ENCODE measurements around the gene HGFAC.

HGFAC gene

DNA sequence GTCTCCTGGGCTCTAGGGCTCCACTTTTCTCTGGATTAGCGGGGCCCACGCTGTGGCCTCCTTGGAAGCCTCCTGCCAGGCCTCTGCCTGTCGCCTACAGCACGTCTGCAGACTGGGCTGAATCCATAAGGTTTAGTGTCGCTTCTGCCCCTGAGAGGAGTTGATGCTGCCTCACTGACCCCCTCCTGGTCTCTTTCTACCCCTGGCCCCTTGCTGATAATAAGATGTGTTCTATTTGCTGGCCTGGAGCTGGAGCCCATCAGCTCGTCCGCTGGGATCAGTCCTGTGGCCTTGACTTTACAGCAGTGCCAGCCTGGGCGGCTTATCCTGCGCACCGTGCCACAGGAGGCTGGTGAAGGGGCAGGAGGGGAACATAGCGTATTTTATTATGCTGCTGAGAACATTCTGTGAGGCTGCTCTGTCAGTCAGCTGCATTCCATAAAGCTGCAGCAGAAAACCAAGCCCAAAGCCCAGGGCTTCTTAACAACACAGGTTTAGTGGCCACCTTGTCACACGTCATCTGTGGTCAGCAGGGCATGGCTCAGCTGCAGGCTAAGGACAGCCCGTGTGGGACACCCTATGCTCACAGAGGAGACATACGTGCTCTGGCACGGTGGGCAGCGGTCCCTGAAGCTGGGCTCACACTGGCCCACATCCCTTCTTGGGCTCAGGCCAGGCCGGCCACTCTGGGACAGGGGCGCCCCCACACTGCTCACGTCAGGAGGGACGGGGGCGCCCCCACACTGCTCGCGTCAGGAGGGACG is 29.3 kb upstream of the HGFAC start:
- no peak overlapping the region for H3K27ac ChIP-seq
- TF ChIP-seq, protein P1, sequence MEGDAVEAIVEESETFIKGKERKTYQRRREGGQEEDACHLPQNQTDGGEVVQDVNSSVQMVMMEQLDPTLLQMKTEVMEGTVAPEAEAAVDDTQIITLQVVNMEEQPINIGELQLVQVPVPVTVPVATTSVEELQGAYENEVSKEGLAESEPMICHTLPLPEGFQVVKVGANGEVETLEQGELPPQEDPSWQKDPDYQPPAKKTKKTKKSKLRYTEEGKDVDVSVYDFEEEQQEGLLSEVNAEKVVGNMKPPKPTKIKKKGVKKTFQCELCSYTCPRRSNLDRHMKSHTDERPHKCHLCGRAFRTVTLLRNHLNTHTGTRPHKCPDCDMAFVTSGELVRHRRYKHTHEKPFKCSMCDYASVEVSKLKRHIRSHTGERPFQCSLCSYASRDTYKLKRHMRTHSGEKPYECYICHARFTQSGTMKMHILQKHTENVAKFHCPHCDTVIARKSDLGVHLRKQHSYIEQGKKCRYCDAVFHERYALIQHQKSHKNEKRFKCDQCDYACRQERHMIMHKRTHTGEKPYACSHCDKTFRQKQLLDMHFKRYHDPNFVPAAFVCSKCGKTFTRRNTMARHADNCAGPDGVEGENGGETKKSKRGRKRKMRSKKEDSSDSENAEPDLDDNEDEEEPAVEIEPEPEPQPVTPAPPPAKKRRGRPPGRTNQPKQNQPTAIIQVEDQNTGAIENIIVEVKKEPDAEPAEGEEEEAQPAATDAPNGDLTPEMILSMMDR (conservative IDR thresholded peaks at IDR 0.05): no peak

DNA sequence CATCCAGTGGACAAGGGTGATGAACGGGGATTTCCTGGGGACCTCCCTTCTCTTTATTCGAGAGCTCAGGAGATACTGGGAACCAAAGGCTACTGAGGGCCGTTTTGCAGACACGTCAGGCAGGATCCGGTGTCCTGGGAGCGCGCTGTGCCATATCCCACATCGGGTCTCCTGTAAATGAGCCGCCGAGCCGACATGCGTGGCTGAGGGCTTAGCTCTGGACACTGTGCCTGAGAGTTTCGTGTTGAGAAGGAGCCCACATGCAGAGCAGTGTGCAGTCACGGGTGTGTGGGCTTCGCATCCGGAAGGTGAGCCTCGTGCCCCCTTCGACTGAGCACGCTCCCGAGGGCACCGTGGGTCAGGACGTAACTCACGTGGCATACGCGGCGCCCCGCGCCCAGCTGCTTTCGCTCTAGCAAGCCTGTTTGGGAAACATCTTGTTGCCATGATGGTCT is 28.5 kb upstream of the HGFAC start:
- H3K27ac ChIP-seq: no peak overlapping the region
- TF ChIP-seq, protein P1 (conservative IDR thresholded peaks at IDR 0.05): no peak

DNA sequence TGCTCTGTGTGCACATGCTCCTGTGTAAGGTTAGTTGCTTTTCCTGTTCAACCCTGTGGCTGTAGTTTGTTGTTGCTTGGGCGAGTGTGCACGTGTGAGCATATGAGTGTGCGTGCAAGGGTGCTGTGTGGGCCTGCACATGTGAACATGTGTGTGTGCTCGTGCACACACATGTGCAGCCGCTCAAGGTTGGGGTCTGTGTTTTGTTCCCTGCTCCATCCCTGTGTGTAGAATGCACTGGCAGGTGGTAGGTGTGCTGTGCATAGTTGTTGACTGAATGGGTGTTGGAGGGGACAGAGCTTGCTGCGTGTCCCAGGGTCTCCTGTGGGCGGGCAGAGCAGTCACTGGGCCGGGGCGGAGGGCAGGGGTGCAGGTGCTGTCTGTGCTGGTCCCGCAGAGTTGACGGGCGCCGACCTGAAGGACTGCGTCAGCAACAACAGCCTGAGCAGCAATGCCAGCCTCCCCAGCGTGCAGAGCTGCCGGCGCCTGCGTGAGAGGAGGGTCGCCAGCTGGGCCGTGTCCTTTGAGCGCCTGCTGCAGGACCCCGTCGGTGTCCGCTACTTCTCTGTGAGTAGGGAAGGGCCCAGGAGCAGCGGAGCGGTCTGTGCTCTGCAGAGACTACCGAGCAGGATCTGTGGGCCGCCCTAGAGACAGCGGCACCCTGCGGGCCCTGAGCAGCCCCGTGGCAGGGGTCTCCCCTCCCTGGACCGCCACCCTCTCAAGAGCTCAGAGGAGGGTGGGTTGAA is 27.9 kb upstream of the HGFAC start:
- TF ChIP-seq, protein P1 (conservative IDR thresholded peaks at IDR 0.05): no peak
- H3K27ac ChIP-seq: no peak overlapping the region

DNA sequence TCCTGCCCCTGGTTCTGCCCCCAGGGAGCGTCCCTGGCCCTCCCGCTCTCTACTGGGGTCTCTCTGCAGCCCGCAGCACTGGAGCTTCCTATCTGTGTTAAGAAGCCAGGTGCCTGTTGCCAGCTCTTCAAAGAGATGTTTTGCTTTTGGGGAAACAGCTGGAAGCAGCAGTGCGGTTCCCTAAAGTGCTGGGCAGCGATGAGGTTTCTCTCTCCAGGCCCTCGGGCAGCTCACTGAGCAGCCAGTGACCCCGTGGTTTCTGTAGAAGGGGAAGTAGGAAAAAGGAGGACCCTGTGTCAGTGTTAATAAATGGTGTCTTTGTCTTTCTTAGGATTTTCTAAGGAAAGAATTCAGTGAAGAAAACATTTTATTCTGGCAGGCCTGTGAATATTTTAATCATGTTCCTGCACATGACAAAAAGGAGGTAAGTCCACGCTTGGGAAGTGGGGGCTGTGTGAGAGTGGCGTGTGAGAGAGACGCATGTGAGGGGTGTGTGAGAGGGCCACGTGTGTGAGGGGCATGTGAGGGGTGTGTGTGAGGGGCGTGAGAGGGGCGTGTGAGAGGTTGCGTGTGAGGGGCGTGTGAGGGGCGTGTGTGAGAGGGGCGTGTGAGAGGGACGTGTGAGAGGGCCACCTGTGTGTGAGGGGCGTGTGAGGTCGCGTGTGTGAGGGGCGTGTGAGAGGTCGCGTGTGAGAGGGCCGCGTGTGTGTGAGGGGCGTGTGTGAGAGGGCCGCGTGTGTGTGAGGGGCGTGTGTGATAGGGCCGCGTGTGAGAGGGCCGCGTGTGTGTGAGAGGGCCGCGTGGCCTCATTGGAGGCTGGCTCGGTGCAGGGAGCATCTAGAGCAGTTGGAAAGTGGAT is 27.1 kb upstream of the HGFAC start:
- H3K27ac ChIP-seq: no peak overlapping the region
- TF ChIP-seq, protein P1 (conservative IDR thresholded peaks at IDR 0.05): no peak

DNA sequence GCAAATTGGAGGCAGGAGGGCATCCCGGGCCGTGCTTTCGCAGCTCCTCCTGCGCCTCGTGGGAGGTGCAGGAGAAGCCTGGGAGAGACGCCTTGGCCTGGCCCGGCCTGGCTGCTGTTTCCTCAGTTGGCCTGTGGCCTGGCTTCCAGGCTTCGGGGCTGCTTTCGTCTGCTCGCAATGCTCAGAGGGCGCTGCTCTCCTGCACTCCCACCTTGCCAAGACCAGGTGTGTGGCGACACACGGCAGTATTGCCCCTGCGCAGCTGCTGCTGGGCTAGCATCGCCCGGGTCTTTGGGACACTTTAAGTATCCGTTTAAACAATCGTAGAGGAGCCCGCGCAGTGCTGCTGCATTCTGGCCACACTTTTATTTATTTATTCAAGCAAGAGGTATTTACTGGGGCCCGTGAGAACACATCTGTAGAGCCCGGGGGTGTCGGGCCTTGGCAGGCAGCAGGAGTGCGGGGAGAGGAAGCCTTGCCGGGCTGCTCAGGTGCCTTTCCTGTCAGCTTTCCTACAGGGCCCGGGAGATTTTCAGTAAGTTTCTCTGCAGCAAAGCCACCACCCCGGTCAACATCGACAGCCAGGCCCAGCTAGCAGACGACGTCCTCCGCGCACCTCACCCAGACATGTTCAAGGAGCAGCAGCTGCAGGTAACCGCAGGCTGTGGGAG is 26.2 kb upstream of the HGFAC start:
- no peak overlapping the region for H3K27ac ChIP-seq
- TF ChIP-seq, protein P1 (conservative IDR thresholded peaks at IDR 0.05): no peak

DNA sequence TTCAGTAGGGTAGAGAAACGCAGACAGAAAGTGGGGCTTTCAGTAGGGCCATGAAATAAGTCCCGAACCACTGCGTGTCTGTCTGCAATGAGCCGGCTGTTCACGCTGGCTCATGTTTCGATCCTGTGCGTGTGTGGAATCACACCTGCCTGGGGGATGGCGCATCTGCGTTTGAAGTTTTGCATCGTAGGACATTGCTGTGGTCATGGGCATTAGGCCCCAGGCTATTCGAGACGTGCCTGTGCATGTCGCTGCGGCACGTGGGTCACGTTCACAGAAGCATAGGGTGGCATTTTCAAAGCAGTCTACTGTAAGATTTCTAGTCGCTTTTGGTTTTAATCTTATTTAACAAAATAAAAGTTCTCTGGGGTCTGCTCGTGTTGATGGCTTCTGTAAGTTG is 25.5 kb upstream of the HGFAC start:
- TF ChIP-seq, protein P1 (conservative IDR thresholded peaks at IDR 0.05): no peak
- no peak overlapping the region for H3K27ac ChIP-seq
